HepG2 (cell line): Measurements from ENCODE around the gene TOMM7. TPM values are rescaled to one million over a fixed set of nuclear protein-coding genes. Genes with fewer than 3 reads are reported as not detected.

Source experiments
- DMTF1 ChIP-seq: sonication (generic); formaldehyde crosslinking; IDR thresholded peaks from 2 replicates; pipeline ENCODE4 v1.4.0; 2020; ENCODE audit warnings: mild to moderate bottlenecking, missing genetic modification reagents
- HOXA3 ChIP-seq: sonication (generic); formaldehyde crosslinking; IDR thresholded peaks from 2 replicates; pipeline ENCODE4 v1.5.0; 2020; ENCODE audit warnings: missing genetic modification reagents
- IRF2 ChIP-seq: IDR thresholded peaks from 2 replicates; pipeline ENCODE4 v1.6.1; 2018; ENCODE audit warnings: missing genetic modification reagents, missing compliant biosample characterization
- NR2F6 ChIP-seq, 2 experiments: IDR thresholded peaks; 2 replicates each; pipeline ENCODE4 v1.6.1; 2016; ENCODE audit warnings: antibody characterized with exemption in 1 of 2, mild to moderate bottlenecking in 1 of 2
- THRA ChIP-seq: sonication (generic); formaldehyde crosslinking; IDR thresholded peaks from 2 replicates; pipeline ENCODE4 v1.4.0; 2020; ENCODE audit warnings: missing genetic modification reagents, borderline replicate concordance
- ZBTB14 ChIP-seq: sonication (generic); formaldehyde crosslinking; IDR thresholded peaks from 2 replicates; pipeline ENCODE4 v1.4.0; 2020; ENCODE audit warnings: missing genetic modification reagents
- ZBTB39 ChIP-seq: sonication (generic); formaldehyde crosslinking; IDR thresholded peaks from 2 replicates; pipeline ENCODE4 v1.5.0; 2020; ENCODE audit warnings: missing genetic modification reagents
- ZFP82 ChIP-seq: sonication (generic); formaldehyde crosslinking; IDR thresholded peaks from 2 replicates; pipeline ENCODE4 v1.5.1; 2020; ENCODE audit warnings: mild to moderate bottlenecking, missing genetic modification reagents, borderline replicate concordance
- ZFYVE20 ChIP-seq: sonication (generic); formaldehyde crosslinking; IDR thresholded peaks from 2 replicates; pipeline ENCODE4 v1.8.0; 2023; ENCODE audit warnings: low read depth, mild to moderate bottlenecking, moderate library complexity, missing genetic modification reagents, borderline replicate concordance
- ZNF18 ChIP-seq: sonication (generic); formaldehyde crosslinking; IDR thresholded peaks from 2 replicates; pipeline ENCODE4 v1.8.0; 2022; ENCODE audit warnings: mild to moderate bottlenecking, missing genetic modification reagents; ENCODE audit not compliant: insufficient replicate concordance
- ZNF343 ChIP-seq: sonication (generic); formaldehyde crosslinking; IDR thresholded peaks from 2 replicates; pipeline ENCODE4 v1.4.0; 2020; ENCODE audit warnings: mild to moderate bottlenecking, missing genetic modification reagents
- ZNF414 ChIP-seq: sonication (generic); formaldehyde crosslinking; IDR thresholded peaks from 2 replicates; pipeline ENCODE4 v1.5.0; 2020; ENCODE audit warnings: missing genetic modification reagents
- ZNF496 ChIP-seq: sonication (generic); formaldehyde crosslinking; IDR thresholded peaks from 2 replicates; pipeline ENCODE4 v1.8.1; 2023; ENCODE audit warnings: mild to moderate bottlenecking, moderate library complexity, missing genetic modification reagents; ENCODE audit not compliant: insufficient replicate concordance
- ZNF513 ChIP-seq: sonication (generic); formaldehyde crosslinking; conservative IDR thresholded peaks from 2 replicates; pipeline ENCODE4 v1.5.0; 2020; ENCODE audit warnings: missing genetic modification reagents
- ZNF530 ChIP-seq: sonication (generic); formaldehyde crosslinking; IDR thresholded peaks from 2 replicates; pipeline ENCODE4 v1.5.0; 2020; ENCODE audit warnings: low read depth, mild to moderate bottlenecking, missing genetic modification reagents
- ZNF556 ChIP-seq: sonication (generic); formaldehyde crosslinking; IDR thresholded peaks from 2 replicates; pipeline ENCODE4 v1.4.0; 2020; ENCODE audit warnings: mild to moderate bottlenecking, missing genetic modification reagents, borderline replicate concordance
- ZNF557 ChIP-seq: sonication (generic); formaldehyde crosslinking; IDR thresholded peaks from 2 replicates; pipeline ENCODE4 v1.4.0; 2020; ENCODE audit warnings: missing genetic modification reagents
- polyA plus RNA-seq, 8 experiments: library from polyadenylated mRNA; depleted of rRNA in 3 of 8; stranded (reverse) in 7 of 8; unstranded in 1 of 8; fragments of >200 nt; fragmentation: Illumina TruSeq in 4 of 8; extraction: Trizol in 4 of 8; gene quantifications; 2 replicates each; pipeline versions ENCODE4 v1.2.1 to v1.2.3, GENCODE V29; 2011 to 2016; ENCODE audit warnings: low read depth in 4 of 8, missing spikeins in 1 of 8, mixed read lengths in 1 of 8; ENCODE audit not compliant: insufficient read depth in 1 of 8
- total RNA-seq, 5 experiments: library from RNA; depleted of rRNA; stranded (reverse); fragments of >200 nt; fragmentation: Illumina TruSeq; extraction: Trizol; gene quantifications; 2 replicates each; pipeline ENCODE4 v1.2.3, GENCODE V29; 2016; ENCODE audit warnings: low read depth in 1 of 5

TOMM7 gene
- total and polyA plus RNA-seq, 2 of the 13 experiments (the other 11 are each of a cell fraction or from before 2014, with no cell fraction given): 251 to 369 TPM

GRCh38 chr7:22786290-22786932 is 36.2 kb downstream of the TOMM7 start (continued):
- TF ChIP-seq ZBTB39 (CRISPR knock-in tag) (no peak), ZNF557 (no peak), ZFP82 (CRISPR knock-in tag) (0 out of 2 replicates have a peak, but pooled peaks have one; percentile 51), THRA (CRISPR knock-in tag) (peak; percentile 49; the same call in 1 of the 2 replicates), ZFYVE20 (CRISPR knock-in tag) (no peak), ZBTB14 (CRISPR knock-in tag) (no peak), ZNF414 (CRISPR knock-in tag) (no peak), ZNF343 (CRISPR knock-in tag) (no peak), DMTF1 (CRISPR knock-in tag) (no peak), HOXA3 (CRISPR knock-in tag) (peak; percentile 73; the same call in 1 of the 2 replicates), ZNF496 (CRISPR knock-in tag) (no peak), ZNF530 (CRISPR knock-in tag) (no peak), IRF2 (CRISPR knock-in tag) (peak; percentile 64; the same call in 1 of the 2 replicates), ZNF556 (CRISPR knock-in tag) (peak; percentile 55; the same call in 1 of the 2 replicates), NR2F6 (IDR thresholded peaks at IDR 0.05) (peak; percentile 97), NR2F6 (CRISPR knock-in tag; IDR thresholded peaks at IDR 0.05) (peak; percentile 88), ZNF18 (CRISPR knock-in tag) (no peak), ZNF513 (CRISPR knock-in tag) (no peak)
